Activated T-helper 2 cell treated with anti-CD3 and anti-CD28 coated beads, Interferon-gamma antibody, Interleukin-2, Interleukin-4, amounts not matched to agents 10 μg/mL and 5 μg/mL and 100 μg/mL, durations not matched to agents 14 hours and 24 hours and 36 hours (primary cell): ENCODE measurements around the gene DNMT3A. TPM values are rescaled to one million over a fixed set of nuclear protein-coding genes. Genes with fewer than 3 reads are reported as not detected.

Source experiments
- DNase-seq: peaks from one replicate; pipeline ENCODE4 v3.0.0; 2021; ENCODE audit warnings: low spot score
- H3K27ac Mint-ChIP-seq: one replicate; pipeline ENCODE4 v1.8.0; 2021; ENCODE audit warnings: mixed read lengths
- H3K27me3 Mint-ChIP-seq: one replicate; pipeline ENCODE4 v1.8.0; 2021; ENCODE audit warnings: low read depth, mixed read lengths
- H3K36me3 Mint-ChIP-seq: one replicate; pipeline ENCODE4 v1.8.0; 2021; ENCODE audit warnings: low read depth, mixed read lengths
- H3K4me1 Mint-ChIP-seq: one replicate; pipeline ENCODE4 v1.8.0; 2021; ENCODE audit warnings: low read depth, mixed read lengths
- H3K4me3 Mint-ChIP-seq: one replicate; pipeline ENCODE4 v1.8.0; 2021; ENCODE audit warnings: low read depth, mild to moderate bottlenecking, moderate library complexity, mixed read lengths
- H3K9me3 Mint-ChIP-seq: one replicate; pipeline ENCODE4 v1.8.0; 2021; ENCODE audit warnings: mixed read lengths
- intact Hi-C: fragments of 100-400 bp; cut with micrococcal nuclease; formaldehyde crosslinking; loops from one replicate; pipeline ENCODE4 v1.15.1; 2023
- total RNA-seq: library from RNA; stranded (reverse); gene quantifications from 2 replicates; pipeline ENCODE4 v1.2.3, GENCODE V29; 2022

DNMT3A gene
- total RNA-seq, 1 donor from 2014 or later, result 86.8 TPM

DNA sequence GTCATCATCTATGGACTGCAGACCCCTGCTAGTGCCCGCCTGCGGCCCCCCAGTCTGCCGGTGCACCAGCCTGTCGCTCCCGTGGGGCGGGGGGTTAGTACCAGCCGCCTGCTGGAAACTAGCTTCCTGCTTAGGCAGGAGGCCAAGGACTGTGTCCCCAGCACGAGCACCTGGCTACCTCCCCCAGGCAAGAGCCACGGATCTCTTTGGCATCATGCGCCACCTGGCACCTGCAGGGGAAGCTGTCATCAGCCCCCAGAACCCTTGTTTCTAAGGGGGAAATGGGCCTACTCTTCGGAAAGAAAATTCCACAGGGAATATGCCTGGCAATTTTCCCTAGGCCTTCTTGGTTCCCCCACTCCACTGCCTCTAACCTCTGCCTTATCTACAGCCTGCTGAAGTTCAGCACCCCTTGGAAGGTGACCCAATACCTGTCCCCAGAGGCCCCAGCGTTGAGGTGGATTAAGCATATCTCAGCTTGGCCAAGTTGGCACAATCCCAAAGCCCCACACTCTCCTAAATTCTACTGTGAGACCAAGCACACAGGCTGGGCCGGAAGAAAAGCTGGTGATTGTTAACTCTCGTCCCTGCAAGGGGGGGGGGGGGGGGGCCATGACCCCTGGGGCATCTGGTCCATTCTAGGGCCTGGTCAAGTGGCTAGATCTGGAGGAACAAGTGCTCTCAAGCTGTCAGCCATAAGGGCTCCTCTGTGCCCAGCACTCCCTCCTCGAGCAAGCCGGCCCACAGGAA lies 111.4 kb downstream of the DNMT3A start:
- DNase-seq, result no peak
- Mint-ChIP-seq H3K4me1 (peaks cover 16% of the 10 kb centered on the region), H3K9me3 (no peaks in the 10 kb centered on the region), H3K4me3 (no peak overlapping the region), H3K27ac (no peak overlapping the region), H3K36me3 (peaks cover 42% of the 10 kb centered on the region), H3K27me3 (no peaks in the 10 kb centered on the region)
- intact Hi-C loops, result no loop called here

GRCh38 chr2:25229279-25230197 lies 112.2 kb downstream of the DNMT3A start:
- Mint-ChIP-seq H3K27ac (no peak overlapping the region), H3K27me3 (no peaks in the 10 kb centered on the region), H3K4me1 (peaks cover 16% of the 10 kb centered on the region), H3K4me3 (no peak overlapping the region), H3K9me3 (no peaks in the 10 kb centered on the region), H3K36me3 (peaks cover 34% of the 10 kb centered on the region)
- DNase-seq, result no peak
- intact Hi-C loops, result no loop called here

DNA sequence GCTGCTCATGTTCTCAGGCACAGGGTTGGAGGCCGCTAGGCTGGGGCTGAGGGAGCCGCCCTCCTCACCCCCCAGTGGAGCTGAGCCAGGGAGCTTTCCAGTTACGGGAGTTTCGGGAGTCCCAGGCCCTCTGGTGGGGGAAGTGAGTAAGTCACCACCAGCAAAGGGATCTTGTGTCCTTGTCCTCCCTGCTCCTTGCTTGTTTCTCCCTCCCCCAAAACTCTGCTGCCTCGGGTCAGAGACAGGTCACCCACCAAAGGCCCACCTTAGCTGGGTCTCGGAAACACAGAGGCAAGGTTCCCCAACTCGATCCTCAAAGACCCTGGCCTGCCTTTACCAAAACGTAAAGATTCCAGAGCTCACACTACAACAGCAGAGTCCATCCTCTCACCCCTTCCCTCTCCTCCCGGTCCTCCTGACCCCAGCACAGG lies 112.9 kb downstream of the DNMT3A start:
- Mint-ChIP-seq H3K4me3 (no peak overlapping the region), H3K36me3 (peaks cover 28% of the 10 kb centered on the region)

GRCh38 chr2:25227576-25227975 lies 114.1 kb downstream of the DNMT3A start:
- Mint-ChIP-seq H3K9me3 (no peaks in the 10 kb centered on the region), H3K36me3 (peaks cover 16% of the 10 kb centered on the region), H3K4me1 (peaks cover 16% of the 10 kb centered on the region), H3K27ac (no peak overlapping the region), H3K27me3 (no peaks in the 10 kb centered on the region), H3K4me3 (no peak overlapping the region)
- intact Hi-C loops, result no loop called here
- no peak for DNase-seq

More for the DNA sequence above, 112.9 kb downstream of the DNMT3A start:
- H3K27ac Mint-ChIP-seq, result no peak overlapping the region
- intact Hi-C loops, result no loop called here
- H3K4me1 Mint-ChIP-seq, result peaks cover 16% of the 10 kb centered on the region
- no peaks in the 10 kb centered on the region for H3K9me3 Mint-ChIP-seq
- no peaks in the 10 kb centered on the region for H3K27me3 Mint-ChIP-seq
- DNase-seq, result no peak

DNA sequence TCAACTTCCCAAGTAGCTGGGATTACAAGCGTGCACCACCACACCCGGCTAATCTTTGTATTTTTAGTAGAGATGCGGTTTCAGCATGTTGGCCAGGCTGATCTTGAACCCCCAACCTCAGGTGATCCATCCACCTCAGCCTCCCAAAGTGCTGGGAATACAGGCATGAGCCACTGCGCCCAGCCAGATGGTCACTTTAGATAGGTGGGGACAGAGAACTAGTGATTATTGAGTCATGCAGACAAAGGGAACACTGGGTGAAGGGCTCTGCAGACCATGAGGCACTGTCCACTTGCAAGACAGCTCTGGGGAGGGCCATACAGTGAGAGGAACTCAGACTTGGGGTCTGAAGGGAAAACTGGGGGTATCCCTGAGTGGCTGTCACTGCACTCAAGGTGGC lies 114.9 kb downstream of the DNMT3A start:
- intact Hi-C loops, result no loop called here
- H3K27ac Mint-ChIP-seq, result no peak overlapping the region
- peaks cover 8% of the 10 kb centered on the region for H3K36me3 Mint-ChIP-seq
- H3K9me3 Mint-ChIP-seq, result no peaks in the 10 kb centered on the region
- DNase-seq, result no peak
- no peak overlapping the region for H3K4me3 Mint-ChIP-seq
- H3K4me1 Mint-ChIP-seq, result peaks cover 16% of the 10 kb centered on the region
- H3K27me3 Mint-ChIP-seq, result no peaks in the 10 kb centered on the region

DNA sequence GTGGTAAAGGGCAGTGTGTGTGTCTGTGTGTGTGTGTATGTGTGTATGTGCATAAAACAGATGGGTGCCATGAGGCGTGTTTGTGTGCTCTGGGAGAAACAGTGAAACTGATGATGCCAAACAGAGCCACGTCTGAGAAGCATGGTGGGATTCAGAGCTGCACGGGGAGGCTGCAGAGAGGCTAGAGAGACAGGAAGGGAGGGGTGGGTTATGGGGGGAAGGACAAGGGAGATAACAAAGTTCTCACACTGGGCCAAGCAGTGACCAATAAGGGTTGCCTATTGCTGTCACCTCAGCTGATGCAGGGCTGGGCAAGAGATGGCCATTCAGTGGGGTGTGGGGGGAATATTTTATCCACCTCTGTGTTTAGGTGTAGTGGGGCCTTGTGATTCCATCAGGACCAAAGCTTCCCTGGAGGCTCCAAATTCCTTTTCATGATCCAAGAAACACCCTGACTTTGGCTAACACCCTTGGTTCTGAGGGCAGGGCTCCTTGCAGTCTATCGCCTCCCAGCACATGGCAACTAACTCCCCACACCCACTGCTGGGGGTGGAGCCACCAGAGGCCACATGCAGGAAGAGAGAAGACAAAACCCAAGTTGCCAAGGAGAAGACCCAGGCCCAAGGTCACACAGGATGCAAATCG lies 119.1 kb downstream of the DNMT3A start:
- Mint-ChIP-seq H3K4me3 (no peak overlapping the region), H3K4me1 (peaks cover 14% of the 10 kb centered on the region), H3K36me3 (no peaks in the 10 kb centered on the region), H3K27me3 (no peaks in the 10 kb centered on the region), H3K27ac (no peak overlapping the region), H3K9me3 (no peaks in the 10 kb centered on the region)
- intact Hi-C loops, result no loop called here
- no peak for DNase-seq

DNA sequence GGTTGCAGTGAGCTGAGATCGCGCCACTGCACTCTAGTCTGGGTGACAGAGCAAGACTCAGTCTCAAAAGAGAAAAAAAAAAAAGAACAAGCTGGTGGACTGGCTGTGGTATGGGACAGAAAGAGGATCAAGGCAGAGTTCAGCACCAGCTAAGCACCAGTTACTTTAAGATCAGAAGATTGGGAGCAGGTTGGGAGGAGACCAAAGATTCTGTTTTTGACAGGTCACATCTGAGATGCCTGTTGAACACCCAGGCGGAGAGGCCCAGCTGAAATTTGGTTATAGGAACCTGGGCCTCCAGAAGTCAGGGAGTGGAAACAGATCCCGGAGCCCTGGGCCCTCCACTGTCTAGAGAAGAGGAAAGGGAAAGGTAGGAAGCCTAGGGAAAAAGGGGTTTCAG lies 120.1 kb downstream of the DNMT3A start:
- H3K27me3 Mint-ChIP-seq, result no peaks in the 10 kb centered on the region
- peaks cover 7% of the 10 kb centered on the region for H3K4me1 Mint-ChIP-seq
- H3K4me3 Mint-ChIP-seq, result no peak overlapping the region
- no peaks in the 10 kb centered on the region for H3K9me3 Mint-ChIP-seq
- H3K27ac Mint-ChIP-seq, result no peak overlapping the region
- intact Hi-C loops, result no loop called here
- no peak for DNase-seq
- no peaks in the 10 kb centered on the region for H3K36me3 Mint-ChIP-seq

DNA sequence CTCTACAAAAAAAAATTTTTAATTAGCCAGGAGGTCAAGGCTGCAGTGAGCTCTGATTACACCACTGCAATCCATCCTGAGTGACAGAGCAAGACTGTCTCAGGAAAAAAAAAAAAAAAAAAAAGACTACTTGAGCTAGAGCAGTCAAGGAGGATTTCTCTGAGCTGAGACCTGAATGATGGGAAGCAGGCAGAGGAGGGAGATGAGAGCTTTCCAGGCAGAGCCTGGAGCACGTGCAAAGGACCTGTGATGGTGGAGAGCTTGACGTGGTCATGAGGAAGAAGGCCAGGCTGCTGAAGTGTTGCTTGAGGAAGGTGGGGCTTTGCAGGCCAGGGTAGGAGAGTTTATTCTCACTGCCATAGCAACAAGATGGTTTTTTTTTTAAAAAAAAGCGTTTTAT lies 121.4 kb downstream of the DNMT3A start:
- DNase-seq, result no peak
- Mint-ChIP-seq H3K36me3 (no peaks in the 10 kb centered on the region), H3K27me3 (no peaks in the 10 kb centered on the region), H3K4me1 (peaks cover 6% of the 10 kb centered on the region), H3K9me3 (no peaks in the 10 kb centered on the region), H3K27ac (no peak overlapping the region), H3K4me3 (no peak overlapping the region)
- intact Hi-C loops, result no loop called here

DNA sequence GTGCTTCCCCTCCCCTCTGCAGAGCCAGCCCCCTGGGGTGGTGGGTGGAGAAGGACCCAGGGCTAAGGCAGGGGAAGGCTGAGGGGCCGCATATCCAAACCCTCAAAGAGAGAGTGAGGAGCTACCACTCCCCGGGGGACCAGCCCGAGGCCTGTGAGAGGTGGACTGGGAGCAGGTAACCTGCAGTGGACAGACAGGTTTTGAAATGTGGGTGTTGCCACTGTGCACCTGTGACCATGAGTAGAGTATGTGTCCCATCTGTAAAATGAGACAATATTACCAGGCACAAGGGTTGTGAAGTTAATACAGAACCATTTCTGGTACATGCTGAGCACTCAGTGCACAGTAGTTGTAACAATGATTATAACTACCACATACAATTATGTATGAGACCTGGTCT lies 122.1 kb downstream of the DNMT3A start:
- Mint-ChIP-seq H3K27me3 (no peaks in the 10 kb centered on the region), H3K36me3 (no peaks in the 10 kb centered on the region), H3K9me3 (no peaks in the 10 kb centered on the region), H3K4me3 (no peak overlapping the region), H3K4me1 (peaks cover 6% of the 10 kb centered on the region), H3K27ac (no peak overlapping the region)
- no peak for DNase-seq
- intact Hi-C loops, result no loop called here

DNA sequence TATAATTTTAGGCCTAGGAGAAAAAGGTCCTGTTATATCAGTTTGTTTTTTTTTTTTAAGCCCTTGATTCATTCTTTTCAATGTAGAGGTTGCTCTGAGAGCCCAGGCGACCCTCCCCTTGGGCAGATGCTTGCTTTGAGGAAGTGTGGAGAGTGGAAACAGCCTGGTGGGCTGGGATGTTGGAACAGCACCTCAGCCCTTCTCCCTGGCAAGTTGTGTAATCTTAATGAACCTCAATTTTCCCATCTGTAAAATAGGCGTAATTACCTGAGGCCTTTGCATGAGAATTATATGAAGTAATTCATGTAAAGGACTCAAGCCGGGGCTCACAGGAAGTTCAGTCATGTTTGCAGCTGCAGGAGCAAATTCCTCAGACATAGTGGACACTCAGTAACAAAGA lies 123.6 kb downstream of the DNMT3A start:
- intact Hi-C loops, result no loop called here
- Mint-ChIP-seq H3K9me3 (no peaks in the 10 kb centered on the region), H3K4me3 (peak overlapping the region; percentile 40), H3K36me3 (no peaks in the 10 kb centered on the region), H3K27me3 (no peaks in the 10 kb centered on the region), H3K4me1 (peaks cover 6% of the 10 kb centered on the region), H3K27ac (no peak overlapping the region)
- DNase-seq, result no peak

DNA sequence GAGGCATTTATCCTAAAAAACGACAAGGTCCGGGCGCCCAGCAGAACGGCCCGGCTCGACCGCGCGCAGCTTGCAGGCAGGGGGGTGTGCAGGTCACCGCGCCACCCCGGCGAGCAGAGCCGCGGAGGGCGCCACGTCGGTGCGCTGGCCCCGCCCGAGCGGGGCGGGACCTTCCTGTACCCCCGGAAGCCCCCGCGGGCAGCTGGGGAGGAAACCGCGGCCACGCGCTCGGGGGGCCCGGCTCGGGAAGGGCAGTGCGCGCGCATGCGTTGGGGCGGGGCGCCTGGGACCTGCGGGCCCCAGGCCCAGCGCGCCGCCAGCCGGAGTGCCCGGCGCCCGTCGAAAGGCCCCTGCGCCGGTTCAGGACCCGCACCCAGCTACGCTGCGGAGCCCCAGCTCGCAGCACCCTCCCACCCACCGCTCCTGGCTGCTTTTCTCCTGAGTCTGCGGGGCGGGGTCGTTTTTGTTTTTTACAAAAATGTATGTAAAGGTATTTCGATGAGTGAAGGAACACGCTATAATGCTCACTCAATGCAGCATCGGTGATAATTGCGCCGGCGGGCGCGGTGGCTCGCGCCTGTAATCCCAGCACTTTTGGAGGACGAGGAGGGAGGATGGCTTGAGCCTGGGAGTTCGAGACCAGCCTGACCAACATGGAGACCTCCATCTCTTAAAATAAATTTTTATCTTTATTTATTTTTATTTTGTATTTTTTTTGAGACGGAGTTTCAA lies 125.6 kb downstream of the DNMT3A start:
- no peaks in the 10 kb centered on the region for H3K9me3 Mint-ChIP-seq
- peak; percentile 82 for DNase-seq
- H3K27me3 Mint-ChIP-seq, result no peaks in the 10 kb centered on the region
- H3K4me3 Mint-ChIP-seq, result peak overlapping the region; percentile 73
- intact Hi-C loops, result no loop called here
- H3K4me1 Mint-ChIP-seq, result peaks cover 6% of the 10 kb centered on the region
- peak overlapping the region; percentile 44 for H3K27ac Mint-ChIP-seq
- H3K36me3 Mint-ChIP-seq, result no peaks in the 10 kb centered on the region

DNA sequence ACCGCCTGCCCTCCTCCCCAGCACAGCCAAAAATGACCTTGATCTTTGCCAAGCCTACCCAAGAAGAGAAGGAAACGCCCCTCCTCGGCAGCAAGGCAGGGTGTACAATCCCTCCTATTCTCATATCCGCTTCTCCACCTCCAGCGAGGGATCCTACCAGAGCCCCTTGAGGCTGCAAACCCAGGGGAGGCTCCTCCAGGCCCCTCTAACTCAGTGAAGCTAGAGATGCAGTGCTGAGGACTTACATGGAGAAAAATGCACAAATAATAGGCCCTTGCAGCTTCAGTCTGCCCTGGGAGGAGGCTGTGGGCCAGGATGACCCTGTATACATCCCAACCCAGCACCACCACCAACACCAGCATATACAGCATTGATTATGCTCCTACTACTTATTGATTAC lies 126.5 kb downstream of the DNMT3A start:
- Mint-ChIP-seq H3K9me3 (no peaks in the 10 kb centered on the region), H3K36me3 (no peaks in the 10 kb centered on the region), H3K27me3 (no peaks in the 10 kb centered on the region), H3K4me1 (peaks cover 11% of the 10 kb centered on the region), H3K27ac (peak overlapping the region; percentile 44), H3K4me3 (peak overlapping the region; percentile 58)
- intact Hi-C loops, result no loop called here
- DNase-seq, result no peak
